ENCODE data around the gene MIDN.
"Not testable (repeated sequence)": the region's sequence is repeated elsewhere in the genome, so short reads cannot be mapped to it uniquely, and the experiment has no call there.

The MIDN gene

DNA sequence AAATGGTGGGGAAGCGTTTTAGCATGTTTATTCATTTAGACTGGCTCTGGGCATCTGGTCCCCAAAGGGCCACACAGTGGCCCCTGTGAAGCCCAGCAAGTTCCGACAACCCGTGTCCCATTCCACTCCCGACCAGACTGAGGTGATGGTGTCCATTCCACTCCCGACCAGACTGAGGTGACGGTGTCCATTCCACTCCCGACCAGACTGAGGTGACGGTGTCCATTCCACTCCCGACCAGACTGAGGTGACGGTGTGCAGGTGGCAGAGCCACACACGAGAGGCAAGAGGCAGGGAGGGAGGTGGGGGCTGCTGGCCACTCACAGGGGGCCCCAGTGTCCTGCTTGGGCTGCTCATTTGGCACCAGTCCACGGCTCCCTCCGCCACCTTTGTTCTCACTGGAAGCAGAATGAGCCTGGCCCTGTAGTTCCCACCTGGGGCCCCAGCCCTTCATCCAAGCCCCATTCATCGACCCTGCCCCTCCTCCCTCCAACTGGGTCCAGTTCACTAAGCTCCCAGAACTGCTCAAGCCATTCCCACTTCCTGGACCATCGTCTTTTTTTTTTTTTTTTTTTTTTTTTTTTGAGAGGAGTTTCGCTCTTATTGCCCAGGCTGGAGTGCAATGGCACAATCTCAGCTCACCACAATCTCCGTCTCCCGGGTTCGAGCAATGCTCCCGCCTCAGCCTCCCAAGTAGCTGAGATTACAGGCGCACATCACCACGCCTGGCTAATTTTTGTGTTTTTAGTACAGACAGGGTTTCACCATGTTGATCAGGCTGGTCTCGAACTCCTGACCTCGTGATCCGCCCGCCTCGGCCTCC lies 1.9 kb upstream of the MIDN start:
- not testable (repeated sequence) for DNase-seq

DNA sequence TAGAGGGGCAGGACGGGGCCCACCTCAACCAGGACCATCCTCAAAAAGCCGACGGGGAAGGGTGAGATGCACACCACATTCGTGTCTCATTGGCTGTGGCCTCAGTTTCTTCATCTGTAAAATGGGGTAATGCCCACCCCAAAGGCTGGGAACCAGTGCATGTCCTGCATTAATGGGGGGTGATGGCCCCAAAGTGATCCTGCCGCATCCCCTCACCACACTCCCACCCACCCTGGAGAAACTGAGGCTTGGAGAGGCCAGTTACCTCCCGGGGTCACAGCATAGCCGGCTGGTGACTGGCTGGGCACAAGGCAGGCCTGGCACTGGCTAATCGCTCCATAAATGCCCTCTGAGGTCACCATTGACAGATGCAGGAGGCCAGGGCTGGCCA lies 640 bp upstream of the MIDN start:
- no peak for DNase-seq

DNA sequence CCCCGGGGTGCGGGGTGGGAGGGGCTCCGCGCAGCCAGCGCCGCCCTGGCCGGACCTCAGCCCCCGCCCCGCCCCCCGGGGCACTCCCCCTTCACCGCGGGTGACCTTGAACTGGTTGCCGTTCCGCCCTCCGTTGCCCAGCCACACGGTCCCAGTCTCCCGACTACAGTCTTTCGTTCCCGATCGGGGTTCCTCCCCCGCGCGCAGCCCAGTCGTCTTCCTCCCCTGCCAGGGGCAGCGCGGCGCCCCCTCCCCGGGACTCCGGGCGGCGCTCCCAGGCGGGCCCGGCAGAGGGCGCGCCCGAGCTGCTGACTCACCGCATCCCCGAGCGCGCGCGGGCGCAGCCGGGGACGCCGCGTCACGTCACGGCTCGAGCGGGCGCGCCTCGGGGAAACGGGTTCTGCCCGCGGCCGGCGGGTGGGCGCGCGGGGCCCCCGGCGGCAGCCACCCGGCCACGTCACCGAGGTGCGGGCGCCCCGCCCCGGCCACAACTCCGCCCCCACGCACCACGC lies 459 bp downstream of the MIDN start:
- peak; percentile 77 for DNase-seq

DNA sequence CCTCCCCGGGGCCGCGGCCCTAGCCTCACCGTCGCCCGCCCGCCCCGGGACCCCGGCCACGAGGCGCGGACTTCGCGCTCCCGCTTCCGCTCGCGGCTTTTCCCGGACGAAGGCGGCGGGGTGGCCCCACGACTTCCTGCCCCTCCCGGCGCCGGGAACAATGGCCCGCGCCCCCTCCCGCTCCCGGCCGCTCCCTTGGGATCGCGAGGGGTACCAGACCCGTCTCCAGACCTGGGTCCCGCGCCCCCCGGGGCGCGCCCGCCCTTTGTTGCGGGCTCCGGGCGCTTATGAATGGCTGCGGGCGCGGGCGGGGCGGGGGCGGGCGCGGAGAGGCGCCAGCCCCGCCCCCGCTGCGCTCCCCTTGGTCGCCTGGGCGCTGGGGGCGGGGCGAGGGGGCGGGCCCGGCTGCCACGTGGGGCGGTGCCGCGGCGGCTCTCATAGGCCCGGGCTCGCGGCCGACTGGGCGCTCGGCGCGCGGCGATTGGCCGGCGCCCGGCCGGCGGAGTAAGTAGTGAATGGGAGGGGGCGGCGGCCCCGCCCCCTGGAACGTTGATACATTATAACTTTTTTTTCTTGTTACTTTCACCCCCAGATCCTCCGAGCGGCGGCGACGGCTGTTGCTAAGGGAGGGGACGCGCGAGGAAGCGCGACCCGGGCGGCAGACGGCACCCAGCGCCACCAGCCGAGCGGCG lies 1.1 kb downstream of the MIDN start:
- DNase-seq, result peak; percentile 93

DNA sequence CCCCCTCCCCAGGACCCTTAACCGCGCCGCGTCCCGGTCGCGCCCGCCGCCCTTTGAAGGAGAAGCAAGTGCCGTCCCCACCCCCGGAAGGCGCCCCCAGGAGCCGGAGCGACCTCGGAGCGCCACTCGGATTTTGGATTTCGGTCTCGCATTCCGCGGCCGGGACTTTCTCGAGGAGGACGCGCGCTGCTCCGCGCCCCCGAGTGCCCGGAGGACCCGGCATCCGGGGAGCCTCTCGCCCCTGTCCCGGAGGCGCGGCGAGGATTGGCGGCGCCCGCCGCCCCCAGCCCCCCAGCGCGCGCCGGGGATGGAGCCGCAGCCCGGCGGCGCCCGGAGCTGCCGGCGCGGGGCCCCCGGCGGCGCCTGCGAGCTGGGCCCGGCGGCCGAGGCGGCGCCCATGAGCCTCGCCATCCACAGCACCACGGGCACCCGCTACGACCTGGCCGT lies 1.6 kb downstream of the MIDN start:
- no peak for DNase-seq

DNA sequence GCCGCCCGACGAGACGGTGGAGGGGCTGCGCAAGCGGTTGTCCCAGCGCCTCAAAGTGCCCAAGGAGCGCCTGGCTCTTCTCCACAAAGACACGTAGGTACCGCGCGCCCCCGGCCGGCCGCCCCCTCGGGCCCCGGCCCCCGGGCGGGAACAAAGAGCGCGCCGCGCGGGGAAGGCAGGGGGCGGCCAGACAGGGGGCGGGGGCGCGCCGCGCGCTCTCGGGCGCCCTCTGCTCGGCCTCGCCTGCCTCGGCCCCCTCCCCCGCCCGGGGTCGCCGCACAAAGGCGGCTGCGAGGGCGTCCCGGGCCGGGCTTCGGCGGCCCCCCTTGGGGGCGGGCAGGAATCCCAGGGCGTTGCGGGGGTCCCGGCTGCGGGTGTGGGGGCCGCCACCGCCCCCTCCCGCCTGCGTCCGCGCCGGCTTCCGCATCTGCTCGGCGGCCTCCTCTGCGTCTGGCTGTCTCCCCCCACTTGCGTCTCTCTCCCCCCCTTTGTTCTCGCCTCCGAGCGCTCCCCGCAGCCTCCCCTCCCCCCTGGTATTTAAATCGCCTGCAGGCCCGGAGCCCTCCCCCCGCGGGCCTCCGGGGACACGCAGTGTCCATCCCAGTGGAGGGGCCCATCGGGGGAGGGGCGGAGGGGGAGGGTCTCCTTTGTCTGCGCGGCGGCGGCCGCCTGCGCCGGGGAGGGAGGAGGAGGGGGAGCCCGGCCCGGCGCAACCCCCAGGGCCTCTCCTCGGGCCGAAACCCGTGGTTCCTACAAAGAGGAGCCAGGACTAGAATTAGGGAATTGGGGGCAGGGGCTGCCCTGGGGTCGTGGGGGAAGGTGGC lies 2.3 kb downstream of the MIDN start:
- DNase-seq, result peak; percentile 31

DNA sequence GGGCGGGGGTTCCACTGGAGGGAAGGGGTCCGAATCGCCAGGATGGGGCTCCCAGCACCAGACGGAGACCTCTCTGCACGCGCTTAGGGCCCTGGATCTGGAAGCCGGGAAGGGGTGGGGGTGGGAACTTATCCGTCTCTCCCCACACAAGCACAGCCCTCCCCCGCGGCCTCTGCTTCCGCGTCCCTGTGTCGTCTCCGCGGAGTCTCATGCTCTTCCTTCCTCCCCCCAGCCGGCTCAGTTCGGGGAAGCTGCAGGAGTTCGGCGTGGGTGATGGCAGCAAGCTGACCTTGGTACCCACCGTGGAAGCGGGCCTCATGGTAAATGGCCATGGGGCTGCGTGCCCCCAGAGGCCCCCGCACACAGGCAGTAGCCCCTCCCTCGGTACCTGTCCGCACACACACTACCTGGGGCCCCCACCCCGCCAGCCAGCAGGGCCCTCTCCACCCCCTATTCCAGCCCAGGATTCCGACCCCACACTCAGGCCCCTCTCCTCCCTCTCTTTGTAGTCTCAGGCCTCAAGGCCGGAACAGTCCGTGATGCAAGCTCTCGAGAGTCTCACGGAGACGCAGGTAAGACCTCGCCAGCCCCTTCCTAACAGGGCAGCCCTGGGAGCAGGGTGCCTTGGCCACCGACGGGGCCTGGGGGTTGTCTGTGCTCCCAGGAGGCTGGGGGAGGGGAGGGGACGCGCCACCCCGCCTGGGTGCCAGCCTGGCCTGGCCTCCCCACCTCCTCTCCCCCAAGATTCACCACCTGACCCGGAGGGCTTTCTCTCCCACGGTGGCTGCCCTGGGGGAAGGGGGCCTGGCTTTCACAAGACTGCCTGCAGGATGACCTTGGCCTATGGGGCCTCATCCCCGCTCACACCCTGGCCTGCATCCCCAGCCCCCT lies 3.2 kb downstream of the MIDN start:
- peak; percentile 77 for DNase-seq

DNA sequence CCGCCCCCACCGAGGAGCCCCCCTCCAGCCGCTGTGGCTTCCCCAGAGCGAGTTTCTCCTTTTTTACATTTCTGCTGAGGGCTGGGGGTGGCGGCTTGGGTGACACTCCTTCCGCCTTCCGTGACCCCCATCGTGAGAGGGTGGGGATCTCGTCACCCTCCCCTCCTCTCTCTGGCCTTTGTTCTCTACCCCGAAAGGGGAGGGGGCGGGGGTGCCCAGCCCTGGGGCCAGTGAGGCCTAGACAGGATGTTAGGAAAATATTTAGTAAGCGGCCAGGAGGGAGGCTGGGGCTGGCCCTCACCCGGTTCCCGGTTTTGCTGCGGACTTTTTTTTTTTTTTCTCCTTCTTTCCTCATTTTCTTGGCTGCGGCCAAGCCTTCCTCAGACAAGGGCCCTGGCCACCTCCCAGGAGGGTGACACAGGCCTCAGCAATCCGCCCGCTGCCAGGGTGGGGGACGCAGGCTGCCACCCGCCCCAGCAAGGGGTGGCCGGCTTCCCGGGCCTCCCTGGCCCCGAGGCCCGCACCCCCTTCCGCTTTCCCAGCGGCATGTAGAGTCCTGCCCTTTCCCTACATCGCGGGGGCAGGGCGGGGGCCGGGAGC lies 3.9 kb downstream of the MIDN start:
- peak; percentile 80 for DNase-seq

DNA sequence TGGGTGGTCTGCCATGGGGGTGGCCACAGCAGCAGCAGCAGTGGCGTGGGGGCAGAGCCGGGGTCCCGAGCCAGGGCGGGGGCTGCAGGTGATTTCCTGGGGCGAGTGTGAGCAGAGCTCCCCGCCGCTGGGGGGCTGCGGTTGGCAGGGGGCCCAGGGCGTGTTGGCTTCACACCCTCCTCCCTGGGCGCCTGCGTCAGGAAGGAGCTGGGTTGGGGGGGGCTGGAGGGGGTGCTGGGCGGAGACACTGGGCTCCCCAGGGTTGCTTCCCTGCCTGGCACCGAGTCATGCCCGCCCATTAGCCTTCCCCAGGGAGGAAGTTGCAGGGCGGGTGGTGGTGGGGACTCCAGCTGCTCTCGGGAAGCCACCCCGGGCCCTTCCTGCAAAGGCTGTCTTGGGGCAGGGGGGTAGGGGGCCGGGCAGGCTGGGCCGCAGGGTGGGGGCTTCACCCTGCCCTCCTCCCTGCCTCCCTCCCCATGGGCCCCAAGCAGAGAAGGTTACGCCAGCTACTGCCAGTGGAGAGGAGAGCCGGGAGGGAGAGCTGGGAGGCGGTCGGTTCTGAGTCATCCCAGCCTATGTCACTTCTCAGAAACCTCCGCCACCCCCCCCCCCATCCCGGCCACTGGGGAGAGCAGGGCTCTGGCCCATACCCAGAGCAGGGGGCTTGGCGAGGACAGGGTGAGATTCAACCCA lies 4.6 kb downstream of the MIDN start:
- peak; percentile 88 for DNase-seq

DNA sequence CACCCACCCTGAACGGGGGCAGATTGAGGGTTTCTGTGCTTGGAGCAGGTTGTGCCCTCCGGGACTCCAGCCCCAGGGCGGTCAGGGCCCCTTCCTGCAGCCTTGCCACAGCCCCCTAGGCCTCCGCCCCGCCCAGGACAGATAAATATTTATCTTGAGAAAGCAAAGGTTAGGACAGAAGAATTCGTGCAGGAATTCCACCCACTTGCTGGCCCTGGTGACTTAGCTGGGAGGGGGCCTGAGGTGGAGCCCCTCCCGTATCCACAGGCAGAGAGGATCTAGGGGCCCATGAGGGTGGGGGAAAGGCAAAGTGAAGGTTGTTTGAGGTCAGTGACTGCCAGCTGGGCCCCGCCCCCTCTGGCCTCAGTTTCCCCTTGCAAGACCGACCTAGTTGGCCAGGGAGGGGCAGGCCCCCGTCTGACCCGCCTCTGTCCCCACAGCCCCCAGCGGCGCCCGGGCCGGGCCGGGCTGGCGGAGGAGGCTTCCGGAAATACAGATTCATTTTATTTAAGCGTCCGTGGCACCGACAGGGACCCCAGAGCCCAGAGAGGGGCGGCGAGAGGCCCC lies 5.2 kb downstream of the MIDN start:
- no peak for DNase-seq

DNA sequence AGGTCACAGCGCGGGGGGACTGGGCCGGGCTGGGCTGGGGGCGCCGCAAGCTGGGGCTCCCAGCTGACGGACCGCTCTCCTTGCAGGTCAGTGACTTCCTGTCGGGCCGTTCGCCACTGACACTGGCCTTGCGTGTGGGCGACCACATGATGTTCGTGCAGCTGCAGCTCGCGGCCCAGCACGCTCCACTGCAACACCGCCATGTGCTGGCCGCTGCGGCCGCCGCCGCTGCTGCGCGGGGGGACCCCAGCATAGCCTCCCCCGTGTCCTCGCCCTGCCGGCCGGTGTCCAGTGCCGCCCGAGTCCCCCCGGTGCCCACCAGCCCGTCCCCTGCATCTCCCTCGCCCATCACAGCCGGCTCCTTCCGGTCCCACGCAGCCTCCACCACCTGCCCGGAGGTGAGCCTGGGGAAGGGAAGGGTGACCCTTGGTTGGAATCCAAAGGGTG lies 5.7 kb downstream of the MIDN start:
- no peak for DNase-seq

DNA sequence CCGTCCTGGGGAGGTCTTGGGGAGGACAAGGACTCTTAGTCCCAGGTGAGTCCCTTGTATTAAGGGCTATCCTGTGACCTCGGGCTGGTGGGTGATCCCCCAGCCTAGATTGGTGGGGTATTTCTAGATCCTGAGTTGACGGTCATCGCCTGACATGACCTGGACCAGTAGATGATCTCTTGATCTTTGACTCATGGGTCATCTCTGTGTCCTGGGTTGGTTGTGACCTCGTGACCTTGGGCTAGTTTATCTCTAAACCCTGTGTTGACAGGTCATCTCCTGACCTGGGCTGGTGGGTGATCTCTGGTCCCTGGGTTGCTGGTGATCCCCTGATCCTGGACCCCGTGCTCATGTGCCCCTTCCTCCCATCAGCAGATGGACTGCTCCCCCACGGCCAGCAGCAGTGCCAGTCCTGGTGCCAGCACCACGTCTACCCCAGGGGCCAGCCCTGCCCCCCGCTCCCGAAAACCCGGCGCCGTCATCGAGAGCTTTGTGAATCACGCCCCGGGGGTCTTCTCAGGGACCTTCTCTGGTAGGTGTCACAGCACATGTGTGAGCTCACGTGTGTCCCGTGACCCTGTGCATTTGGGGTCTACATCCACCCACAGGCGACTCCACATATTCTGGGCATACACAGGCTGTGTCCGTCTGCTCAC lies 6.3 kb downstream of the MIDN start:
- DNase-seq, result no peak

DNA sequence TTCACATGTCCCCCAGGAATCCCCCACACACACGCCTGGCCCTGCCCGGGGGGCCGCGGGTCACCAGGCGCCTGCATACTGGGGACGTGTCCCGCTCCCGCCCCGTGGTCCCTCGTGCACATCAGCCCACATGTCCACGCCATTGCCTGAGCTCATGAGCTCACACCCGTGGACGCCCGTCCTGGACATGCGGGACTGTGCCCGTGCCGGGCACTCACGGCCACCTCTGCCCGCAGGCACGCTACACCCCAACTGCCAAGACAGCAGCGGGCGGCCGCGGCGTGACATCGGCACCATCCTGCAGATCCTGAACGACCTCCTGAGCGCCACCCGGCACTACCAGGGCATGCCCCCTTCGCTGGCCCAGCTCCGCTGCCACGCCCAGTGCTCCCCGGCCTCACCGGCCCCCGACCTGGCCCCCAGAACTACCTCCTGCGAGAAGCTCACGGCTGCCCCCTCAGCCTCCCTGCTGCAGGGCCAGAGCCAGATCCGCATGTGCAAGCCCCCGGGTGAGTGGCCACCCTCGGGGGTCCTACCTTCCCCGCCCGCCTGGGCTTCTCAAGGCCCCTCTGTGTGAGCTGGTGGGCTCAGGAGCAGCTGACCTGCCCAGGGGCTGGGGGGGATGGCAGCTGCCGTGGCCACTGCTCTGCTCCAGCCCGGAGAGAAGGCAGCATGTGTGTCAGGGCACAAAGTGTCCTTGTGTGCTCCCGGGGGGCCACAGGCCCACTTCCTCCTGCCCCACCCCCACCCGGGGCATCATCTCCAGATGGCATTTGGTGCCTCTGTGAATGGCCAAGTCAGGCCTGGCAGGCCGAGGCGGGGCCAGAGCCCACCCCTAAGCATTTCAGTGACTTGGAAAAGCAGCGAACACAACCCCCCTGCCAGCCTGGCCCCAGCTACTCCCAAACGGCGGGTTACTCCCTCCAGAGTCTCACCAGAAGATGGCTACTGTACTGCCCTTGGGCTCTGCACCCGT lies 7.1 kb downstream of the MIDN start:
- no peak for DNase-seq

DNA sequence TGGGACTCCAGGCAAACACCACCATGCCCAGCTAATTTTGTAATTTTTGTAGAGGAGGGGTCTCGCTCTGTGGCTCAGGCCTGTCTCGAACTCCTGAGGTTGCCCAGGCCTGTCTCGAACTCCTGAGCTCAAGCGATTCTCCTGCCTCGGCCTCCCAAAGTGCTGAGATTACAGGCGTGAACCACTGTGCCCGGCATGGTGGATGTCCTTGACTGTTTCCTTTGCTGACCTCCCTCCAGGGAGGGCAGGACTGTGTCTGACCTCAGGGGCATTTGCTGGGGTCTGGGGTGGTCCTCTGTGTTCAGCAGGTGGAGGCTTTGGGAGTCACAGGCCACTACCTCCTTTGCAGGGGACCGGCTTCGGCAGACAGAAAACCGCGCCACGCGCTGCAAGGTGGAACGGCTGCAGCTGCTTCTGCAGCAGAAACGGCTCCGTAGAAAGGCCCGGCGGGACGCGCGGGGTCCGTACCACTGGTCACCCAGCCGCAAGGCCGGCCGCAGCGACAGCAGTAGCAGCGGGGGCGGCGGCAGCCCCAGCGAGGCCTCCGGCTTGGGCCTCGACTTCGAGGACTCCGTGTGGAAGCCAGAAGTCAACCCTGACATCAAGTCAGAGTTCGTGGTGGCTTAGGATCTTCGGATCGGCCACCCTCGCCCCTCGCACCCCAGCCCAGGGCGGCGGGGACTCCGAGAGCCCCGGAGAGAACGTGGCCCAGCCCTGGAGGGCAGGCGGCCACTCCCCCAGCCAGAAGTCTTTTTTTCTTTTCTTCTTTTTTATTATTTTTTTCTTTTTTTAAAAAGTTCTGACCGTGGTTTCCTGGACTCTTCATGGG lies 8.5 kb downstream of the MIDN start:
- DNase-seq, result no peak

DNA sequence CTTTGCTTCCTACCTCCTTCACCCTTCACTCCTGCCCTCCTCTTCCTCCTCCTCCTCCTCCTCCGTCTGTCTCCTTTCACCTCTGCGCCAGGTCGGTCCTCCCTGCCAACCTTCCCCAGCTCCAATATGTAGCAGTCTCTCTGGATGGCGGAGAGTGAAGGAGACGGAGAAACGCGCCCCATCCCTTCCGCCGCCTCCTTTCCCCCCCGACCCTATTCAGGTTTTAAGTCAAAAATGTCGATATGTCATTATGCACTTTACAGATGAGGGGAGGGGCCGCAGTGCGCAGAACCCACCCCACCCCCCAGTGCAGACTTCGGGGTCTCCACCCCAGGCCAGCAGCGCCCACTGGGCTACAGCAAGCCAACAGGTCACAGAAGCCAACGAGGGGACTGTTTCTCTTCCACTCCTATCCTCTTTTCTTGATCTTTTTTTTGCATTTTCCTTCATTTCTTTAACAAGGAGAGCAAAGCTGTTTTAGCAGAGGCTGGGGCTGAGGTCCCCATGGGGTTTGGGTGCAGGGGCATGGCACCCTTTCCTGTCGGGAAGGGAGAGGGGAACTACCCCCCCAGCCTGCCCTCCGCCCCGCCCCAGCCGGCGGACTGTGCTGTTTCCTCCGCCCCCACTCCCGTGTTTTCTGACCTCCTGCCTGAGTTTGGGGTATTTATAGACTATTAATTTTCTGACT lies 9.2 kb downstream of the MIDN start:
- DNase-seq, result no peak

DNA sequence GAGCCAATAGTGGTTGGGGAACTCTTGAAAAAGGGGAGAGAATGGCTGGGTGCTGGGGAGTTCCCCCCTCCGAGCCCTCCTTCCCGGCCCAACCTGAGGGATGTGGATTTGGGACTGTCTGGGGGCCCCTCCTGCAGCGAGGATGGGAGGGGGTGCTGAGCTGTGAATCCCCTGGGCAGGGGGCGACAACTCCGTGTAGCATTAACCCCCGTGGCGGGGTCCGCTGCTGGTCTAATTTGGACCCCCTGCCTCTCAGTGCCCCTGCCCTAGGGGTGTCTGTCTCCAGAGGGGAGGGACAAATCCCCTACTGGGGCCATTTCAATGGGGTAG lies 9.7 kb downstream of the MIDN start:
- no peak for DNase-seq

DNA sequence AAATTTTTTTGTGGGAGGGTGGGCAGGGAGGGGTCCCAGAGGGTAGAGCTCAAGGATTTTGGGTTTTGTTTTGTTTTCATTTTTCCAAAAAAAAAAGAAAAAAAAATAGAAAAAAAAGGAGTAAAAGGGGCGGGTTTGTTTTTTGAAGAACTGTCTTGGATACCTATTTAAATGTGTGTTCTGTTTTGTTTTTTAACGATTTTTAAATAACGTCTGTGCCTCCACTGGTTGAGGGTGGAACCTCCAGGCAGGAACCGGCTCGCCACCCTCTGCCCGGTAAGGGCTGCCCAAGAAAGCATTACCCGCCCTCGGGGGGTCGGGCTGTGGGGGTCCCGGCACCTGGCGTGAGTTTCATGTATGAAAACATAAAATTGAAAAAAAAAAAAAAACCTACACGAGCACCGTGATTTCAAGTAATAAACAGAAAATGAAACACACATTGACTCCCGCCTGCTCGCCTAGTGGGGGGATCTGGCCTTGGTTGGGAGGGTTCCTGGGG lies 10.4 kb downstream of the MIDN start:
- no peak for DNase-seq
